Smooth muscle cell (in vitro differentiated cells): ENCODE results near the gene CEP170. TPM values are rescaled to one million over a fixed set of nuclear protein-coding genes. Genes with fewer than 3 reads are reported as not detected.

Experiments used
- DNase-seq: peaks from one replicate; lab custom pipeline; 2025; ENCODE audit not compliant: unreplicated experiment; lab: John Stamatoyannopoulos, UW
- H2AFZ ChIP-seq: fragments of 200-600 bp; sonication (generic); 2 replicates; pipeline ENCODE4 v1.6.0; 2016; ENCODE audit warnings: antibody characterized with exemption, low read depth, mild to moderate bottlenecking
- H3F3A ChIP-seq: fragments of 200-600 bp; sonication (generic); 2 replicates; pipeline ENCODE4 v1.6.0; 2017; ENCODE audit warnings: antibody characterized with exemption, low read depth
- H3K27ac ChIP-seq: fragments of 200-600 bp; sonication (generic); 2 replicates; pipeline ENCODE4 v1.5.1; 2016; ENCODE audit warnings: low read depth, mild to moderate bottlenecking
- H3K27me3 ChIP-seq: fragments of 200-600 bp; sonication (generic); 2 replicates; pipeline ENCODE4 v1.6.1; 2016; ENCODE audit warnings: low read depth, mild to moderate bottlenecking
- H3K36me3 ChIP-seq: fragments of 200-600 bp; sonication (generic); 2 replicates; pipeline ENCODE4 v1.5.1; 2016; ENCODE audit warnings: low read depth
- H3K4me1 ChIP-seq: fragments of 200-600 bp; sonication (generic); 2 replicates; pipeline ENCODE4 v1.5.1; 2016; ENCODE audit warnings: low read depth
- H3K4me2 ChIP-seq: fragments of 200-600 bp; sonication (generic); 2 replicates; pipeline ENCODE4 v1.6.0; 2016; ENCODE audit warnings: mild to moderate bottlenecking
- H3K4me3 ChIP-seq: fragments of 200-600 bp; sonication (generic); 2 replicates; pipeline ENCODE4 v1.5.1; 2016; ENCODE audit warnings: mild to moderate bottlenecking
- H3K79me2 ChIP-seq: fragments of 200-600 bp; sonication (generic); 2 replicates; pipeline ENCODE4 v1.6.0; 2016; ENCODE audit warnings: low read depth, mild to moderate bottlenecking
- H3K9ac ChIP-seq: fragments of 200-600 bp; sonication (generic); 2 replicates; pipeline ENCODE4 v1.6.0; 2016; ENCODE audit warnings: low read depth
- H3K9me3 ChIP-seq: fragments of 200-600 bp; sonication (generic); replicated peaks from 2 replicates; pipeline ENCODE4 v1.5.1; 2016; ENCODE audit warnings: low read depth
- H4K20me1 ChIP-seq: fragments of 200-600 bp; sonication (generic); 2 replicates; pipeline ENCODE4 v1.6.0; 2016; ENCODE audit warnings: low read depth
- CTCF ChIP-seq: fragments of 200-600 bp; sonication (generic); IDR thresholded peaks from 2 replicates; pipeline ENCODE4 v1.5.1; 2017; ENCODE audit warnings: borderline replicate concordance, mild to moderate bottlenecking, antibody characterized with exemption; ENCODE audit not compliant: insufficient read depth, poor library complexity, severe bottlenecking
- WGBS: methylation state at CpG from one replicate; pipeline ENCODE4 v1.1.7; 2016; ENCODE audit warnings: low lambda C conversion rate; 5-methylcytosine and 5-hydroxymethylcytosine counted together
- polyA plus RNA-seq: library from polyadenylated mRNA; unstranded; fragments of >200 nt; fragmentation: Nextera tagmentation; extraction: Ambion mirVana; gene quantifications from 2 replicates; pipeline ENCODE4 v1.2.1, GENCODE V29; 2016
- total RNA-seq: library from RNA; depleted of rRNA; stranded (reverse); fragments of >200 nt; gene quantifications from 2 replicates; pipeline ENCODE4 v1.2.3, GENCODE V29; 2014

The CEP170 gene
- total and polyA plus RNA-seq, 2 experiments from 2014 or later: 76.0 to 145 TPM

GRCh38 chr1:243260221-243260880 lies 5.3 kb upstream of the CEP170 start:
- 74% methylated on average over 4 of the region's 4 CpGs for WGBS
- Histone ChIP-seq H3K4me2 (no peak overlapping the region), H3K9ac (no peak overlapping the region), H3K27ac (no peak overlapping the region), H3K4me3 (no peak overlapping the region), H3K9me3 (no peaks in the 10 kb centered on the region), H3K27me3 (no peaks in the 10 kb centered on the region), H4K20me1 (no peaks in the 10 kb centered on the region), H2AFZ (no peak overlapping the region), H3K36me3 (no peaks in the 10 kb centered on the region), H3F3A (peaks cover 18% of the 10 kb centered on the region), H3K4me1 (peaks cover 17% of the 10 kb centered on the region), H3K79me2 (peaks cover 73% of the 10 kb centered on the region)
- TF ChIP-seq CTCF: no peak
- DNase-seq: no peak

GRCh38 chr1:243258731-243259130 lies 3.6 kb upstream of the CEP170 start:
- no peak overlapping the region for H2AFZ ChIP-seq
- no peak overlapping the region for H3K27ac ChIP-seq
- peaks cover 84% of the 10 kb centered on the region for H3K79me2 ChIP-seq

GRCh38 chr1:243257189-243257588 lies 2.1 kb upstream of the CEP170 start:
- H3K9ac ChIP-seq: peak overlapping the region; percentile 72
- TF ChIP-seq CTCF: no peak
- peaks cover 89% of the 10 kb centered on the region for H3K79me2 ChIP-seq
- H3K4me1 ChIP-seq: peaks cover 22% of the 10 kb centered on the region
- H3K27ac ChIP-seq: no peak overlapping the region
- no peaks in the 10 kb centered on the region for H3K36me3 ChIP-seq
- no peaks in the 10 kb centered on the region for H3K9me3 ChIP-seq
- H2AFZ ChIP-seq: no peak overlapping the region
- no peak for DNase-seq
- H3K4me3 ChIP-seq: peak overlapping the region; percentile 97
- peak overlapping the region; percentile 91 for H3K4me2 ChIP-seq
- no peaks in the 10 kb centered on the region for H3F3A ChIP-seq
- WGBS: 97% methylated on average over 1 of the region's 1 CpG
- H3K27me3 ChIP-seq: no peaks in the 10 kb centered on the region
- H4K20me1 ChIP-seq: peaks cover 18% of the 10 kb centered on the region

More at GRCh38 chr1:243258731-243259130, 3.6 kb upstream of the CEP170 start:
- H3K4me1 ChIP-seq: peaks cover 13% of the 10 kb centered on the region
- H3K9me3 ChIP-seq: no peaks in the 10 kb centered on the region
- H4K20me1 ChIP-seq: peaks cover 3% of the 10 kb centered on the region
- peaks cover 5% of the 10 kb centered on the region for H3F3A ChIP-seq
- H3K4me3 ChIP-seq: no peak overlapping the region
- TF ChIP-seq CTCF: no peak
- H3K27me3 ChIP-seq: no peaks in the 10 kb centered on the region
- no peak overlapping the region for H3K9ac ChIP-seq
- 89% methylated on average over 7 of the region's 7 CpGs for WGBS
- H3K36me3 ChIP-seq: no peaks in the 10 kb centered on the region
- DNase-seq: no peak
- no peak overlapping the region for H3K4me2 ChIP-seq

- H3K27ac ChIP-seq: peak overlapping the region; percentile 77
- H3K4me1 ChIP-seq: peaks cover 27% of the 10 kb centered on the region
- peaks cover 89% of the 10 kb centered on the region for H3K79me2 ChIP-seq
- DNase-seq: no peak
- no peaks in the 10 kb centered on the region for H3K36me3 ChIP-seq
- H3K9me3 ChIP-seq: no peaks in the 10 kb centered on the region
- no peak for TF ChIP-seq CTCF
- no peaks in the 10 kb centered on the region for H3K27me3 ChIP-seq
- H3K4me2 ChIP-seq: peak overlapping the region; percentile 91
- H2AFZ ChIP-seq: no peak overlapping the region
- H3K4me3 ChIP-seq: peak overlapping the region; percentile 97
- 55% methylated on average over 2 of the region's 2 CpGs for WGBS
- peaks cover 24% of the 10 kb centered on the region for H4K20me1 ChIP-seq
- H3F3A ChIP-seq: no peaks in the 10 kb centered on the region
- peak overlapping the region; percentile 72 for H3K9ac ChIP-seq
Measured at GRCh38 chr1:243256590-243256989, 1.5 kb upstream of the CEP170 start.
